Measurements from ENCODE around the gene PDXK.

Gene PDXK

GRCh38 chr21:43744725-43745124, 25.8 kb downstream of the PDXK start:
- no peak for DNase-seq

GRCh38 chr21:43745772-43746517, 27.0 kb downstream of the PDXK start:
- DNase-seq, result no peak

GRCh38 chr21:43748622-43749021, 29.7 kb downstream of the PDXK start:
- DNase-seq, result no peak

- no peak for DNase-seq
These were observed 30.8 kb downstream of the PDXK start for GRCh38 chr21:43749651-43750262.

- no peak for DNase-seq
These were observed 31.6 kb downstream of the PDXK start for GRCh38 chr21:43750339-43751033.

- no peak for DNase-seq
These were observed 33.1 kb downstream of the PDXK start for GRCh38 chr21:43751955-43752591.

- no peak for DNase-seq
These were observed 34.0 kb downstream of the PDXK start for GRCh38 chr21:43752758-43753438.

GRCh38 chr21:43753439-43753799, 34.5 kb downstream of the PDXK start:
- no peak for DNase-seq

- DNase-seq, result no peak
These were observed 36.2 kb downstream of the PDXK start for GRCh38 chr21:43754948-43755781.

GRCh38 chr21:43755820-43756594, 37.1 kb downstream of the PDXK start:
- DNase-seq, result no peak

- no peak for DNase-seq
These were observed 38.7 kb downstream of the PDXK start for GRCh38 chr21:43757601-43758000.

GRCh38 chr21:43758111-43758641, 39.2 kb downstream of the PDXK start:
- DNase-seq, result no peak

GRCh38 chr21:43758811-43759210, 39.9 kb downstream of the PDXK start:
- DNase-seq, result no peak

- no peak for DNase-seq
These were observed 40.7 kb downstream of the PDXK start for GRCh38 chr21:43759651-43760050.

GRCh38 chr21:43760391-43760958, 41.5 kb downstream of the PDXK start:
- no peak for DNase-seq

GRCh38 chr21:43761886-43762285, 43.0 kb downstream of the PDXK start:
- DNase-seq, result no peak

- no peak for DNase-seq
These were observed 43.6 kb downstream of the PDXK start for GRCh38 chr21:43762303-43763128.

GRCh38 chr21:43763901-43764523, 45.1 kb downstream of the PDXK start:
- no peak for DNase-seq

Measured in stimulated activated CD4-positive, alpha-beta T cell treated with anti-CD3 and anti-CD28 coated beads, Interleukin-2, amount 100 ng/mL, for 24 hours (primary cell).